Activated CD4-positive, alpha-beta T cell treated with anti-CD3 and anti-CD28 coated beads, Interleukin-2, amount 10 ng/mL, durations not matched to agents 7 days and 5 days (primary cell): ENCODE results near the gene KRTAP4-1. TPM values are rescaled to one million over a fixed set of nuclear protein-coding genes. Genes with fewer than 3 reads are reported as not detected.
"Not testable (repeated sequence)": the region's sequence is repeated elsewhere in the genome, so short reads cannot be mapped to it uniquely, and the experiment has no call there.

Experiments
- CTCF ChIA-PET: fragments of 350-600 bp; sonication (Branson Sonifier 250); formaldehyde crosslinking; loops from one replicate; lab custom pipeline; 2021; ENCODE audit warnings: antibody characterized with exemption; lab: Charles Lee
- POLR2A ChIA-PET: fragments of 350-600 bp; sonication (Branson Sonifier 250); formaldehyde crosslinking; loops from one replicate; lab custom pipeline; 2021; ENCODE audit warnings: antibody characterized with exemption; lab: Charles Lee
- DNase-seq: peaks from one replicate; pipeline ENCODE4 v3.0.0-alpha.2; 2020
- H3K27ac Mint-ChIP-seq: one replicate; pipeline ENCODE4 v1.8.0; 2021; ENCODE audit warnings: mild to moderate bottlenecking, moderate library complexity, mixed read lengths
- H3K27me3 Mint-ChIP-seq: one replicate; pipeline ENCODE4 v1.8.0; 2021; ENCODE audit warnings: mixed read lengths
- H3K36me3 Mint-ChIP-seq: one replicate; pipeline ENCODE4 v1.8.0; 2021; ENCODE audit warnings: low read depth, mixed read lengths
- H3K4me1 Mint-ChIP-seq: one replicate; pipeline ENCODE4 v1.8.0; 2021; ENCODE audit warnings: mixed read lengths
- H3K4me3 Mint-ChIP-seq: one replicate; pipeline ENCODE4 v1.8.0; 2021; ENCODE audit warnings: mild to moderate bottlenecking, moderate library complexity, mixed read lengths
- H3K9me3 Mint-ChIP-seq: one replicate; pipeline ENCODE4 v1.8.0; 2021; ENCODE audit warnings: mixed read lengths
- total RNA-seq, 2 experiments: library from RNA; stranded (reverse); gene quantifications; one replicate each; pipeline ENCODE4 v1.2.3, GENCODE V29; 2021

Gene KRTAP4-1
- total RNA-seq, 2 experiments from 2014 or later: not detected

- H3K9me3 Mint-ChIP-seq, POLR2A ChIA-PET, H3K27me3 Mint-ChIP-seq, H3K4me1 Mint-ChIP-seq, H3K4me3 Mint-ChIP-seq, H3K36me3 Mint-ChIP-seq, H3K27ac Mint-ChIP-seq, DNase-seq: not testable (repeated sequence)
- CTCF ChIA-PET: interaction anchor here (1.4 kb wide), 1 partner anchor 11 kb away, joined by 3 read pairs; the partner anchor contains the start of gene KRTAP4-5
These were observed 24.5 kb downstream of the KRTAP4-1 start for GRCh38 chr17:41160190-41160589.

GRCh38 chr17:41153856-41154255 lies 30.9 kb downstream of the KRTAP4-1 start:
- ChIA-PET CTCF (no interaction called here), POLR2A (no interaction called here)
- H3K9me3 Mint-ChIP-seq: no peaks in the 10 kb centered on the region
- no peaks in the 10 kb centered on the region for H3K36me3 Mint-ChIP-seq
- H3K4me1 Mint-ChIP-seq: no peaks in the 10 kb centered on the region
- DNase-seq: no peak
- peaks cover 14% of the 10 kb centered on the region for H3K27me3 Mint-ChIP-seq
- no peak overlapping the region for H3K4me3 Mint-ChIP-seq
- no peak overlapping the region for H3K27ac Mint-ChIP-seq

- Mint-ChIP-seq H3K4me1 (no peaks in the 10 kb centered on the region), H3K27me3 (peaks cover 11% of the 10 kb centered on the region), H3K4me3 (no peak overlapping the region), H3K27ac (no peak overlapping the region), H3K36me3 (no peaks in the 10 kb centered on the region), H3K9me3 (no peaks in the 10 kb centered on the region)
- DNase-seq: no peak
- ChIA-PET POLR2A (no interaction called here), CTCF (no interaction called here)
These were observed 33.2 kb downstream of the KRTAP4-1 start for GRCh38 chr17:41151525-41151924.

GRCh38 chr17:41150026-41150425 lies 34.7 kb downstream of the KRTAP4-1 start:
- Mint-ChIP-seq H3K36me3 (no peaks in the 10 kb centered on the region), H3K27me3 (peaks cover 7% of the 10 kb centered on the region), H3K9me3 (no peaks in the 10 kb centered on the region), H3K4me1 (no peaks in the 10 kb centered on the region), H3K4me3 (no peak overlapping the region), H3K27ac (no peak overlapping the region)
- no peak for DNase-seq
- ChIA-PET POLR2A (no interaction called here), CTCF (interaction anchor here (1.3 kb wide), 1 partner anchor 10 kb away, joined by 3 read pairs; no protein-coding TSS in a partner anchor)

GRCh38 chr17:41149652-41149985 lies 35.1 kb downstream of the KRTAP4-1 start, which contains the start of gene KRTAP4-5:
KRTAP4-5 (minus strand) TSS chr17:41149825; CDS start chr17:41149767, 58 bp downstream.
- Mint-ChIP-seq H3K9me3 (no peaks in the 10 kb centered on the region), H3K4me1 (no peaks in the 10 kb centered on the region), H3K4me3 (no peak within 1 kb of the TSS), H3K27me3 (peaks cover 7% of the 10 kb centered on the region), H3K27ac (no peak within 1 kb of the TSS), H3K36me3 (no peaks in the 10 kb centered on the region)
- CTCF ChIA-PET: interaction anchor here (1.3 kb wide), 1 partner anchor 10 kb away, joined by 3 read pairs; no protein-coding TSS in a partner anchor
- no peak for DNase-seq
- POLR2A ChIA-PET: no interaction called here

GRCh38 chr17:41148971-41149651 lies 35.6 kb downstream of the KRTAP4-1 start:
- POLR2A ChIA-PET, H3K4me1 Mint-ChIP-seq, H3K4me3 Mint-ChIP-seq, H3K9me3 Mint-ChIP-seq, H3K36me3 Mint-ChIP-seq, DNase-seq, H3K27ac Mint-ChIP-seq, H3K27me3 Mint-ChIP-seq: not testable (repeated sequence)
- CTCF ChIA-PET: interaction anchor here (1.3 kb wide), 1 partner anchor 11 kb away, joined by 3 read pairs; no protein-coding TSS in a partner anchor

- H3K4me1 Mint-ChIP-seq: no peaks in the 10 kb centered on the region
- DNase-seq: no peak
- ChIA-PET POLR2A (no interaction called here), CTCF (no interaction called here)
- no peaks in the 10 kb centered on the region for H3K36me3 Mint-ChIP-seq
- H3K27ac Mint-ChIP-seq: no peak overlapping the region
- H3K9me3 Mint-ChIP-seq: peaks cover 9% of the 10 kb centered on the region
- H3K27me3 Mint-ChIP-seq: no peaks in the 10 kb centered on the region
- no peak overlapping the region for H3K4me3 Mint-ChIP-seq
These were observed 37.0 kb downstream of the KRTAP4-1 start for GRCh38 chr17:41147531-41148204.

- Mint-ChIP-seq H3K27ac (no peak overlapping the region), H3K9me3 (peaks cover 13% of the 10 kb centered on the region), H3K36me3 (no peaks in the 10 kb centered on the region), H3K4me1 (no peaks in the 10 kb centered on the region), H3K4me3 (no peak overlapping the region), H3K27me3 (no peaks in the 10 kb centered on the region)
- CTCF ChIA-PET: no interaction called here
- POLR2A ChIA-PET: no interaction called here
- DNase-seq: no peak
These were observed 39.5 kb downstream of the KRTAP4-1 start for GRCh38 chr17:41145261-41145660.

- Mint-ChIP-seq H3K27me3 (no peaks in the 10 kb centered on the region), H3K36me3 (no peaks in the 10 kb centered on the region), H3K4me3 (no peak overlapping the region), H3K9me3 (peaks cover 13% of the 10 kb centered on the region), H3K27ac (no peak overlapping the region), H3K4me1 (no peaks in the 10 kb centered on the region)
- ChIA-PET POLR2A (no interaction called here), CTCF (no interaction called here)
- no peak for DNase-seq
These were observed 39.9 kb downstream of the KRTAP4-1 start for GRCh38 chr17:41144846-41145245.

- DNase-seq: no peak
- ChIA-PET CTCF (interaction anchor here (1.0 kb wide), 1 partner anchor 12 kb away, joined by 3 read pairs; no protein-coding TSS in a partner anchor), POLR2A (no interaction called here)
- H3K9me3 Mint-ChIP-seq: peaks cover 22% of the 10 kb centered on the region
- no peaks in the 10 kb centered on the region for H3K4me1 Mint-ChIP-seq
- H3K4me3 Mint-ChIP-seq: no peak overlapping the region
- peaks cover 2% of the 10 kb centered on the region for H3K36me3 Mint-ChIP-seq
- no peak overlapping the region for H3K27ac Mint-ChIP-seq
- H3K27me3 Mint-ChIP-seq: peaks cover 3% of the 10 kb centered on the region
These were observed 43.4 kb downstream of the KRTAP4-1 start for GRCh38 chr17:41141361-41141760.

GRCh38 chr17:41140360-41141131 lies 44.2 kb downstream of the KRTAP4-1 start, which contains the start of gene KRTAP4-6:
KRTAP4-6 (minus strand) TSS chr17:41140544; CDS start chr17:41140487, 57 bp downstream.
- Mint-ChIP-seq H3K4me1 (no peaks in the 10 kb centered on the region), H3K27me3 (peaks cover 3% of the 10 kb centered on the region), H3K4me3 (no peak within 1 kb of the TSS), H3K9me3 (peaks cover 22% of the 10 kb centered on the region), H3K36me3 (peaks cover 2% of the 10 kb centered on the region), H3K27ac (no peak within 1 kb of the TSS)
- DNase-seq: no peak
- ChIA-PET POLR2A (no interaction called here), CTCF (interaction anchor here (1.0 kb wide), 1 partner anchor 11 kb away, joined by 3 read pairs; no protein-coding TSS in a partner anchor)

- H3K4me3 Mint-ChIP-seq, H3K4me1 Mint-ChIP-seq, H3K27ac Mint-ChIP-seq, H3K36me3 Mint-ChIP-seq, H3K27me3 Mint-ChIP-seq, CTCF ChIA-PET, DNase-seq, POLR2A ChIA-PET: not testable (repeated sequence)
- H3K9me3 Mint-ChIP-seq: peaks cover 22% of the 10 kb centered on the region
These were observed 44.8 kb downstream of the KRTAP4-1 start for GRCh38 chr17:41139865-41140264.
